HK-2 (cell line): Measurements from ENCODE around the gene ERVFRD-1.
A peak's percentile ranks its signal among the peaks of the same experiment; 100 is the strongest.

Source experiments
- DNase-seq: peaks from one replicate; pipeline ENCODE4 v3.0.0-alpha.2; 2018; ENCODE audit not compliant: unreplicated experiment

The ERVFRD-1 gene, protein sequence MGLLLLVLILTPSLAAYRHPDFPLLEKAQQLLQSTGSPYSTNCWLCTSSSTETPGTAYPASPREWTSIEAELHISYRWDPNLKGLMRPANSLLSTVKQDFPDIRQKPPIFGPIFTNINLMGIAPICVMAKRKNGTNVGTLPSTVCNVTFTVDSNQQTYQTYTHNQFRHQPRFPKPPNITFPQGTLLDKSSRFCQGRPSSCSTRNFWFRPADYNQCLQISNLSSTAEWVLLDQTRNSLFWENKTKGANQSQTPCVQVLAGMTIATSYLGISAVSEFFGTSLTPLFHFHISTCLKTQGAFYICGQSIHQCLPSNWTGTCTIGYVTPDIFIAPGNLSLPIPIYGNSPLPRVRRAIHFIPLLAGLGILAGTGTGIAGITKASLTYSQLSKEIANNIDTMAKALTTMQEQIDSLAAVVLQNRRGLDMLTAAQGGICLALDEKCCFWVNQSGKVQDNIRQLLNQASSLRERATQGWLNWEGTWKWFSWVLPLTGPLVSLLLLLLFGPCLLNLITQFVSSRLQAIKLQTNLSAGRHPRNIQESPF

DNA sequence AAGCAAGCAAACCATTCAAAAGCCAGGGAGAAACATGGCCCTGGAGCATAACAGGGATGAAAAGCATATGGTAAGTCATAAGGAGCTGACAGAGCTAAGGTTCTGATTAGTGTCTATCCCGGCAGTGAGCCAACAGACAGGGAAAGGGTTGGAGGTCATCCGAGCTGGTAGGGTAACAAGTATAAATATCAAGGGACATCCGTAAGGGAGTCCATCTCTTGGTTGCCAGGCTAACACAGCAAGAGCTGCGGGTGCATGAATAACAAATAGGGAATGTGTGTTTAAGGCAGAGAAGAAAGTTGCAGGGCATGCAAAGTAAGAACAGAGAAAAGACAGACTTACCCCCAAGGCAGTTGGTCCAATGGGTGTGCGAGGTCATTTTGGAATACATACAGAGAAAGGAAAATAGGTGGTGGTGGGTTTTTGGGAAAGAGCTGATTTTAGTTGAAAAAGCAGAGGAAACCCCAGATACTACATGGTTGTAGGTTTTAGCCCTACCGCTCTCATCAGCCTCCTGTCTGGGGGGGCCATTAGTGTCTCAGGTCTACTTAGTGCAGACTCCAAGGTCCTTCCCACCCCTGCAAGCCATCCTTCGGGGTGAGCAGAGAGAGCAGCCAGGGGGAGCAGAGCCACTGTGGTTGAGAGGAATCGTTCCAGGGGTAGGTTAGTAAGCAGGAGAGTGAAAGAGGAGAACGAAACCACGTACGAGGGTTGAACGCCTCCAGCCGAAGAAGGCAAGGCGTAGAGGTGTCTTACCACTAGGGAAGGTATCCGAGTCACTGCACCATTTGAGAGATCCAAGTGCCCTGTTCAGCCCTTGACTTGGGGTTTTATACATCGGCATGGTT, at the start of gene ERVFRD-1:
Gene ERVFRD-1, minus strand, starts transcription at position 805 of the 848 bp plus-strand sequence. CDS start 6,415 bp downstream, outside the sequence.
- no peak for DNase-seq

DNA sequence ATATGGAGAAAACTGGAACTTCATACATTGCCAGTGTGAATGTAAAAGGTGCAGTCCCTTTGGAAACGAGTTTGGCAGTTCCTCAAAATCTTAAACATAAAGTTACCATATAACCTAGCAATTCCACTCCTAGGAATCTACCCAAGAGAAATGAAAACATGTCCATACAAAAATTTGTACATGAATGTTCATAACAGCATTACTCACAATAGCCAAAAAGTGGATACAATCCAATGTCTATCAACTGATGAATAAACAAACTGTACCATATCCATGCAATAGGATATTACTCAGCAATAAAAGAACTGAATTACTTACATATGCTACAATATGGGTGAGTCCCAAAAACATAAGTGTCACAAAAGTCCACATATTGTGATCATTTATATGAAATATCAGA, 48.7 kb upstream of the ERVFRD-1 start:
- no peak for DNase-seq

DNA sequence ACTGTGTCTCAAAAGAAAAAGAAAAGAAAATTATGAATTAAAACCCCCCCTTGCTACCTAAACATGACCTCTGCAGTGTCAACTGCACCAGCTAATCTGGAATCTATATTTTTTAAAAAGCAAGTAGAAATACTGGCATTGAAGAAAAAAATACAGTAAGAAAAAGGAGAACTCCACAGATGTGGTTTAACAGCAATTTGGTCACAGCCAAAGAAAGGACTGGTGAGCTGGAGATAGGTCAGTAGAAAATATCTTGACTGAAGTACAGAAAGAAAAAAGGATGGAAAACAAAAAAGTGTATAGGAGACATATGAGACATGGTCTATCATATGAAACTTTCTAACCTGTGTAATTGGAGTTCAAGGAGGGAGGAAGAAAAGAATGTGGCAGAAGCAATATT, 44.1 kb upstream of the ERVFRD-1 start:
- DNase-seq = no peak

DNA sequence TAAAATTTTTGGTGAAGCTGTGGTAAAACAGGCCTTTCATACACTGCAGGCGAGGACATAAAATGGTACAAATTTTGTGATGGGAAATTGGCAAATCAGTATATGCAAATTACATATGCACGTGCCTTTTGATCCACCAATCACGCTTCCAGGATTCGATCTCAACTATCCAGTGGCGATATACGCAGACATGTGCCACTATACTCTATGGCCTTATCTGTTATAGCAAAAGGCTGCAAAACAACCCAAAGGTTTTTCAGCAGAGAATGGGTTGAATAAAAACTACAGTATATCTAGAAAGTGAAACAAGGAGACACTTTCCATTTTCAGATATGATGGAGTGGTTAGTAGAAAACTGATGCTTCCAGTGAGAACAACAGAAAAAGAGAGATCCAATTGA, 41.9 kb upstream of the ERVFRD-1 start:
- no peak for DNase-seq

DNA sequence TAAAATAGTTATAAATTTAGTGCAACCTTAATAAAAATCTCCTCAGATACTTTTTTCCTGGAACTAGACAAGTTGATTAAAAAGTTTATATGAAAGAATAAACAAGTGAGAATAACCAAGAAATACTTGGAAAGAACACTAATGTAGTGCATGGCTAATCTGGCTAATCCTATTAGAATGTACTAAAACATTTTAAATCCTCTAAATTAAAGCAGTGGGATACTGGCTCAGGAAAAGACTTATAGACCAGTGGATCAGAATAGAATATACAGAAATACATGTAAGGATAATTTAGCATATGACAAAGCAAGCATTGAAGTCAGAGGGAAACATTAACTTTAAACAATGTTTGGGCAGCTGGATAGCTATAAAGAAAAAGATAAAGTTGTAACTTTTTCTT, 41.1 kb upstream of the ERVFRD-1 start:
- no peak for DNase-seq

DNA sequence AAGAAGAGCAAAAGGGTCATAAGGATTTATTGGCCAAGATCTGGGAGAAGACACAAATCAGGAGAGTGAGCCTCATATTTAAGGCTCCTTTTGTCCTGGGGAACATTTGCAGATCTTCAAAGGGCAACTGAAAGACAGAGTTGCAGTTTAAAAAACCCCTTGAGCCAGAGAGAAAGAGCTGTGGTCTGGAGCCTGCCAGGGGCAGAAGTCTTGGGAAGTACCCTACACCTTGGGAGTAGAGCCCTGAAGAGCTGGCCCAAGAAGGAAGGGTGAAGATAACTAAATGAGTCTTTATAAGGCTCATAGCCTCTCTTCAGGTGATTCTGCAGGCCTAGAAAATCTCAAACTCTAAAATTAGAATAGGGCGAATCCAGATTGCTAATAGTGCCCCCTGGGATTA, 40.0 kb upstream of the ERVFRD-1 start:
- no peak for DNase-seq

DNA sequence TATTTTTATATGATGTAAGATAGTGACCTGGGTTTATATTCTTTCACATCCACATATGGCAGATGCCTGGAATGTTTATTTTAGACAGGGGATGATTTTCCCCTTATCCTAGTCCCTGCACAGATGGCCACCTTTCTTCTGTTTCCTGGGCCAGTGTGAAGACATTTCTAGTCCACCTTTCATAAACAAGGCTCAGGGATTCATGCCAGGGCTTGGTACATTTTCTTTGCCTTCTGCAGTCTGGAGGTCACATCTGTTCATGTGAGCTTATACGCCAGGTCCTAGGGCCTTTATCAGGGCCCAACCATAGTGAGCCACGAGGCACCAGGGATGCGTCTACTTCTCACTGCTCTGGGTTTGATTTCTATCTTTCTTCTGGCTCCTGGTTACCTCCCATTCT, 38.0 kb upstream of the ERVFRD-1 start:
- DNase-seq = no peak

DNA sequence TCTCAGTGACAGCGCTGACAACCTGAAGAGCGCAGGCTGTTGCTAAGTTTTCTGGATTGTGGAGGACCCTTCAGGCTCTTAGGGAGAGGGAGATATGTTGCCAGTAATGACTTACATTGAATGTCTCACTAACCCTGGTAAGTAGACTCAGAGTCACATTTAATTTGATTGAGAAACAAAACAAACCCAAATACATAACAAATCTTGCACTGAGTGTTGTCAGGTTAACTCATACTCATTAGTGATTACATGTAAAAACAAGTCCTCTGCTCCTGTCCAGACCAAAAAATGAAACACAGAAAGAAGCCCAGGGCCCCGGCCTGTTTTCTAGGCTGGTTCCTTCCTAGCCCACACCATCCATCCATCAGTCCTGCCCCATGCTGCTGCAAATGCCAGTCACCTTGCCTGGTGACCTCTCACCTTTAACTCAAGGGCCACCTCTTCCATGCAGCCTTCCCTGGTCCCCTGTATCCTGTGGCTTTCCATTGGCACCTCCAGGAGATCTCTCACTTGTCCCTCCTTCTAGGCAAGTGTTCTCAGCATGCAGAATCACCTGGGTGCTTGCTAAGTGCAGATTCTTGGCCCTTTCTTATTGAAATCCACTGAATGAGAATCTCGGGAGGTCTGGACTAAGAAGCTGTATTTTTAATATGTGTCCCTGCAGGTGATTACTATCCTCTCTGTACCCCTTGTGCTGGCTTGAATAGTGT, 34.7 kb upstream of the ERVFRD-1 start:
- no peak for DNase-seq

DNA sequence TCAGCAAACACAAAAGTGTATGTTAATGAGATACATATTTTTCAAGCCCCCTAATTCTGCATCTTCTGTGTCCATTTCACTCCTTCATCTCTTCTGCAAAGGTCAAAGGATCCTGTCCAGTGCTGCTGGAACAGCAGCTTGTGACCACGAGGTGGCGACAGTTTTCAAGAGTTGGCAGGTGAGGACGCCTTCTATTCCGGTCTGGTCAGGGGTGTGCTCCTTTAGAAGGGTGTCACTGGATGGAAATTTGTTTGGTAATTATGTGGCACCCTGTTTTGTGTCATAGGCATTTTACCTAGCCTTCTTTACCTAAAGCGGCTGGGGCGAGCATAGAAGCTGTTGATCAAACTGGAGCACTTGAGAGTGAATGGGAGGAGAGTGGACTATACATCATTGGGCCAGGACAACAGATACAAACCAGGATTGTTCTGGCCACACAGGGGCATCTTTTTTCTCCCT, 32.9 kb upstream of the ERVFRD-1 start:
- DNase-seq = peak; percentile 71

DNA sequence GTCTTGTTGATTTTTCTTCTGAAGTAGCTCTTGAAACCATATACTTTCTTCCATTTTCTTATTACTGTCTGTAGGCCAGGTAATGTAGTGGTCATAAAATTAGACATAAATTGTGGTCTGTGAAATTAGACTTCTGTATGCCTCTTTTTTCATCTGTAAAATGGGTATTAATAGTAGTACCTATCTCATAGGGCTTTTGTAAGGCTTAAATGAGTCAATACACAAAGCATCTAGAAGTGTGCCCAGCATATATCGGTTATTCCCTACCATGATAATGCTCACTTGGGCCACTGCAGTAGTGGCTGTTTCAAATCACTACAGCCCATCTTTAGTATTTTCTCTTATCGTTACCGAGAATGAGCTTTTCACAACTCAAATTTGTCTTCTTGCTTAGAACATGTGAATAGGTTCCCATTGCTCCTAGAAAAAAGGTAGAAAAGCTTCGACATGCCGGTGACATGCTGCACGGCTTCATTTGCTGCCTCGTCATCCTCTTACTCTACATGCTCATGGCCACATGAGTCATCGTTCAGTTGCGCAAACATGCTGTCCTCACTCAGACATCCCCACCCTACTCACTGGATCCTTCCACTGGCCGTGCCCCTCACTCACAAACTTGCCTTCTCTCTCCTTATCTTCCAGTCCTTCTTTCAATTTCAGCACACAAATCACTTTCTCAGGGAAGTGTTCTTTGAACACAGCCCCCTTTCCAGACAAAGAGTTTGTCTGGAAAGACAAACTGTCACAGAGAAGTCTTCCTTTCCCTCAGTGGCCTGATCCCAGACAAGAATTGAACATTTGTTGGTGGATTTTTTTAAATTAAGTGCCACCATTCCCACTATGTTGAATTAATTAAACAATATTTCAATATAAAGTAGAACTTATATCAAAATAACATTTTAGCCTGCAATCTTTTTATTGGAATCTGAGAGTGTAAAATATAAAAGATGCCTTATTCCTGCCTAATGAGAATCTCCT, 32.2 kb upstream of the ERVFRD-1 start:
- peak; percentile 67 for DNase-seq

DNA sequence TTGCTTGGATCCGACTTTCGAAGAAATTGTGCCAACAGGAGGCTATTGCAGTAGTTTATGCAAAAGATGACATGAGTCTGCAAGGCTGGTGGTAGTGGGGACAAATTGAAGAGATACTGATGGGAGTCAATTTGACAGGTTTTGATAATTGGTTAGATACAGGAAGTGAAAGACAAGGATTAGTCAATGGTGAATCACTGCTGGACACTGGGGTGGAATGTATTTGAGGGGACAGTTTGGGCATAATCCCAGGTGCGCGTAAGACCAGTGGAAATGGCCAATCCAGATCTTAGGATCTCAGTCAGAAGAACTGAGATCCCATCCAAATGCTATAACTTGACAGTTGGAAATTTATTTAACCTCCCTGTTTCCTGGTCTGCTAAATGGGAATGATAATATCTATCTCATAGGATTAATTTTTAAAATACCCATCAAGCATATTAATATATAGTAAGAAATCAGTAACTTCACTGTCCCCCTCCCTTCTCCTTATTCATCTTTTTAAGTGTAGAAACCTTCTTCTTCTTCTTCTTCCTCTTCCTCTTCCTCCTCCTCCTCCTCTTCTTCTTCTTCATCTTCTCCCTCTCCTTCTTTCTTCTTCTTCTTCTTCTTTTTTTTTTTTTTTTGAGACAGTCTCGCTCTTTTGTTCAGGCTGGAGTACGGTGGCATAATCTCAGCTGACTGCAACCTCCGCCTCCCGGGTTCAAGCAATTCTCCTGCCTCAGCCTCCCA, 30.9 kb upstream of the ERVFRD-1 start:
- DNase-seq = no peak

DNA sequence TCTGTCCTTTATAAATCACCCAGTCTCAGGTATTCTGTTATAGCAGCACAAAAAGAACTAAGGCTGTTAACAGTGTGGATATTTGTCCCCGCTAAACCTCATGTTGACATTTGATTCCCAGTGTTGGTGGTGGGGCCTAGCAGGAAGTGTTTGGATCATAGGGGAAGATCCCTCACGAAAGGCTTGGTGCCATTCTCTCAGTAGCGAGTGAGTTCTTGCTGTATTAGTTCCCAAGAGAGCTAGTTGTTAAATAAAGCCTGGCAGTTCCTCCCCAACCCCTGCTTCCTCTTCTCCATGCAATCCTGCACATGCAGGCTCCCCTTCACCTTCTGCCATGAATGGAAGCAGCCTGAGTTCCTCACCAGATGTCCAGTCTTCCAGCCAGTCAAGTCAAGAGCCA, 29.8 kb upstream of the ERVFRD-1 start:
- DNase-seq = no peak

DNA sequence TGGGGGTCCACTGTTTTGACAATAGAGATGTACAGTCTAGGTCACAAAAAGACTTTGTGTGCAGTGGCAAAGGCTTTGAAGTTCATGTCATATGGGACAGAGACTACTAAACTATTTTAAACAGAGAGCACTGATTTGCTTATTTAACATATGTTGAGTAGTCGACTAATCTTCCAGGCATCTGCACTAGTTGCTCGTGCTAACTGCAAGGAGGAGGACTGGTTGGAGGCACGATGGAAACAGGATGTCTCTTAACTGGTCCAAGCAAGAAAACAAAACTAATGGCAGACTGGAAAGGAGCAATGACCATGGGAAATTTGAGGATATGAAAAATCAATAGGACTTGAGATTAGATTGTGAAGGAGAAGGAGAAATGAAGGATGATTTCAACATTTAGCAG, 28.5 kb upstream of the ERVFRD-1 start:
- no peak for DNase-seq

DNA sequence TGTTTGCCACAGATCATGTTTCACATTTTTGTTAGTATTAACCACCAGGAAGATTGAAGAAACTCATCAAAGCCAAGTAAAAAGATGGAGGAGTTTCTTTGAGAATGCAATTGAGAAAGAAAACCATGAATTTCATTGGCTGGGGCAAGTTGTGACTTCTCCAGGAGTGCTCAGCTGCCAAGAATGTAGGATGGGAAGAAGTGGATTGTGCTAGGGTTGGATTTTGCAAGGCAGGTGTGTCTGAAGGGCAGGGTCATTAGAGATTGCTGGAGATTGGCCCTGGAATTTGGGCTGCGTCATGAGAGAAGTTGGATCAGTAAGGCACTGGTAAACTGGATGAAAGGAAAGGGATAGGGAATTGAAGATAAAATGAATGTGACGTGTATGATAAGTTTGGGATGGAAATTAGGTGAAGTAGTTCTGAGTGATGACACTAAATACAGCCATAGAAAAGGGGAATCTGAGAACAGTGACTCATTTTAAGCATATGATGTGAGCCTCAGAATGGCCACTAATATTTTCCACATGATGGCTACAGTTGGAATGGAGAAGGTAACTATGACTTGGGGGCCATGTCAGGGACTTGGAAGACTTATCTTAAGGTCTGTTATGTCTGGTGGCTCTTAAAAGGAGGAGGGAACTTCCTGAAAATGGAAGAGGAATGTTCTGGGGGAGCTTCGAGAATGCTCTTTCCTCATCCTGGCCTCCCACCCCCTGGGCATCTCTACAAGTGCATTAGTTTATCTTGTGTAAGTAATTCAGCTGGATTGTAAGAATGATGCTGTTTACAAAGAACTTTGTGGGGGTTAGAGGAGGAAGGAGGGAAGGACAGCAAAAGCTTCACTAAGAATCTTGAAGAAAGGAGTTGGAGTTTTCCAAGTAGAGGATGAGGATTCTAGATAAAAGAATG, 27.8 kb upstream of the ERVFRD-1 start:
- DNase-seq = no peak

DNA sequence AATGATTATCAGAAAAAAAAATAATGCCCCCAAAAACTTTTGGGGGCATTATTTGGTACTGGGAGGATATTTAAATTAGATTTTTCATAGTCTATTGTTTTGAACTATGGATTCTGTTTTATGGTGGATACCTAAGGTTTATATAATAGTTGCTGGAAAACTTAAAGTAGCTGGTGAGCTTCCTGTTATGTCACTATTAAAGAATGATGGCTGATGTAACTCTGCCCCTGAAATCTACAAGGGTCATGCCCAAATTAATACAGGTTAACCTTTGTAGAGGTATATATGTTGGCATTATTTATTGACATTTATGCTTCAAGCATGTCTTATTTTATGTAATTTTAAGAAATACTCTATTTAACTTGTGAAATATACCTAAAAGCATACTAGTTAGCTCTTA, 25.3 kb upstream of the ERVFRD-1 start:
- DNase-seq = no peak

DNA sequence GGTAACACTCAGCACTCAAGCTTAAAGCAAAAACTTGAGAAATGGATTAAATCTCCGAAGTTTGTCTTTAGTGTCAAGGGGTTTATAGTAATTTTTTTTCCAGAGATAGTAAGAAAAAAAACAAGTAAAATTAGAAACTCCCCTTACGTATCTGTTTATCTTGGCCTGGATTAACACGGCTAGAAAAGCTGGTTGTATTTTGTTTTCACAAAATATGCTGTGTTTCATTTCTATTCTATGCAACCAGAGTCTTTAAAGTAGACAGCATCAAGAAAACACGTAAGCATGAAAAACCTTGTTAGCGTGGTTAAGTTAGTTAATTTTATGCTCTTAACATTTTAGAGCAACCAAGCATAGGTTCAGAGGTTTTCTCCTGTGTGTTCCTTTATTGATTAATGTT, 21.8 kb upstream of the ERVFRD-1 start:
- DNase-seq = no peak

DNA sequence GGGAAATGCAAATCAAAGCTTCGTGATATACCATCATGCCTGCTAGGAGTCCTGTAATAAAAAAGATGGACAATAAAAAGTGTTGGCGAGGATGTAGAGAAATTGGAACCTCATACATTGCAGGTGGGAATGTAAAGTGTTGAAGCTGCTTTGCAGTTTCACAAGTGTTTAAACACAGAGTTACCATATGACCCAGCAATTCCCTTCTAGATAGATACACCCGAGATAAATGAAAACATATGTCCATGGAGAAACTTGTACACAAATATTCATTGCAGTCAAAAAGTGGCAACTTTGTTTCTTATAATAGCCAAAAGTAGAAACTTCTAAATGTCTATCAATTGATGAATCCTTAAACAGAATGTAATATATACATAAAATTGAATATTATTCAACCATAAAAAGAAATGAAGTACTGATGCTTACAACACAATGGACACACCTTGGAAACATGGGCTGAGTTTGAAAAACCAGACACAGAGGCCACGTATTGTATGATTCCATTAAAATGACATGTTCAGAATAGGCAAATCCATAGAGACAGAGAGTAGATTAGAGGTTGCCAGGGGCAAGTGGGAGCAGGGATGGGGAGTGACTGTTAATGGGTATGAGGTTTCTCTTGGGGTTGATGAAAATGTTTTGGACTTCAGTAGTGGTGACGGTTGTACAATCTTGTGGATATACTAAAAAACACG, 20.8 kb upstream of the ERVFRD-1 start:
- no peak for DNase-seq

DNA sequence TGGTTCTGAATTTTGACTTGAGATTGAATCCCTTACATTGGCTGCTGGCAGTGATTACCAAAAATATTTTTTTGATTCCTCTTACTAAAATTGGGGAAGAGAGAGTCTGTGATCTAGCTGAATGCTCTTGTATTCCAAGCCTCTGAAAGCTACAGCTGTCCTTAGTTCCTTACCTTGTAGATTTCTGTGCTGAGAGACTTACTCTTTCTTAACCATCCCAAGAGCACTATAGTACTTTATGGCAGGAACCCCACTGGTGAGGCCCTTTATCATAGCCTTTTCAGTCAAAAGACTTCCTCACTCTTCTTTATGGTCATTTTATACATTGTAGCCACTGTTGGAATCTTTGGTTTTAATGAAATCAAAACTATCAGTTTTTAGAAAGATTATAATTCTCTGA, 19.1 kb upstream of the ERVFRD-1 start:
- DNase-seq = no peak
